A172 (cell line): ENCODE measurements around the gene MASP2. TPM values are rescaled to one million over a fixed set of nuclear protein-coding genes. Genes with fewer than 3 reads are reported as not detected.
"Not testable (repeated sequence)": the region's sequence is repeated elsewhere in the genome, so short reads cannot be mapped to it uniquely, and the experiment has no call there.

Source experiments
- DNase-seq: peaks from one replicate; pipeline ENCODE4 v3.0.0-alpha.2; 2015; ENCODE audit warnings: low spot score
- total RNA-seq: library from RNA; depleted of rRNA; stranded (reverse); fragments of >200 nt; shearing (Covaris generic); gene quantifications from 2 replicates; pipeline ENCODE4 v1.2.3, GENCODE V29; 2014

MASP2 gene
- total RNA-seq, 1 experiment from 2014 or later = 0.43 TPM

DNA sequence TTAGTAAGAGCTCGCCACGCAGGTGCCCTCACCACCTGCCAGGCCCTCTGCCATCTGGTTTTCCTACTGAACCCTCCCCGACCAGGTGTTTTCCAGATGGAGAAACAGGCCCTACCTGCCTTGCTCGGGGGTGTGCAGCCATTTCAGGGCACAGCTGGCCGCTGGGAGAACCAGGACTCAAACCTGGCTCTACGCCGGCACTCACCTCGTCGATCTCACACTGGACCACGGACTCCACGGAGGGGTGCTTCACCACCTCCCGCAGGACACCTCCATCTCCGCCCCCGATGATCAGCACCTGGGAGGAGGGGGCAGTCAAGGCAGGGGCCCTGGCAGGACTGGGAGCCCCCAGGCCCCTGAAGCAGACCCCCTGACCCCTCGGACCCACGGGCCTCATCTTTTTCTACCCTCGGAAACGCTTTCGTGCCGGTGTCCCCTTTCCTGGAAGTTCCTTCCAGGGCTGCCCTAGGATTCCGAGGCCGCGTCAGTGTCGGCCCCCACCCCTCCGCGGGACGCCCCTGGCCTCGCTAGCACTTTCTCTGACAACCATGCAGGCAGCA, 11.6 kb upstream of the MASP2 start:
- no peak for DNase-seq

DNA sequence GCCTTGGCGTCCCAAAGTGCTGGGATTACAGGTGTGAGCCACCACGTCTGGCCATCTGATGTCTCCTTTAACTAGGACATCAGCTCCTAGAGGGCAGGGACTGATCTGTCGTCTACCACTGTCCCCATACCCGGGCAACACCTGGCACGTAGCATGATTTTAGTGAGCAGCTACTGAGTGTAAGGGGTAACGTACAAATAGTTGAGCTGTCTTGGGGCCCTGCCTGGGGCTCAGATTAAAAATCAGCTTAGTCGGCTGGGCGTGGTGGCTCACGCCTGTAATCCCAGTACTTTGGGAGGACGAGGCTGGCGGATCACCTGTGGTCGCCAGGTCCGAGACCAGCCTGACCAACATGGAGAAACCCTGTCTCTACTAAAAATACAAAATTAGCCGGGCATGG, 11.0 kb upstream of the MASP2 start:
- no peak for DNase-seq

DNA sequence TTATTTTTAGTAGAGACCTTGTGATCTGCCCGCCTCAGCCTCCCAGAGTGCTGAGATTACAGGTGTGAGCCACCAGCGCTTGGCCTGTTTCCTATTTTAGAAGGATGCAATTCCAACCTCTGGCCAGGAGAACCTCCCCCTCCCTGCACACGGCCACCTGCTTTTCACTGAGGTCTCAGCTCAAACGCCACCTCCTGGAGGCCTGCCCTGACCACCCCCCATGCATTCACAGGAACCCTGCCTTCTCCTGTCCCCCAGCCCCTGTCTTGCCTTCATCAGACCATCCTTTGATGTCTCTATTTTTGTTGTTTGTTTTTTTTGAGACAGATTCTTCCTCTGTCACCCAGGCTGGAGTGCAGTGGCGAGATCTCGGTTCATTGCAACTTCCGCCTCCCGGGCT, 10.4 kb upstream of the MASP2 start:
- DNase-seq = no peak

DNA sequence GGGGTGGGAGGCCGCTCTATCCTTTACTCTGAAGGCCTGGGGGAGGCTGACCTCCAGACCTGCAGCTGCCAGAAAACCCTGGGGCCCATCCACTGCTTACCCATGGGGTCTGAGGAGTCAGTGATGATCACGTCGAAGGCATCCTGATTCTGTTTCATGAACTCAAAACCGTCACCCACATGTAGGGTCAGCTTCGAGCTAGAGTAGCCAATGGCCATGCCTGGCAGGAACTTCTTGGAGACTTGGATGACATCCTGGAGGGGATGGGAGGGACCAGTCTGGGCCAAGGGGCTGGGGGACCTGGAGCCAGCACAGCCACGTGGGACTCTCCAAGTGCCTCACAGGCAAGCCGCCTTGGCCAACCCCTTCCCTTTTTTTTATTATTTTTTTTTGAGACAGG, 9.5 kb upstream of the MASP2 start:
- no peak for DNase-seq

DNA sequence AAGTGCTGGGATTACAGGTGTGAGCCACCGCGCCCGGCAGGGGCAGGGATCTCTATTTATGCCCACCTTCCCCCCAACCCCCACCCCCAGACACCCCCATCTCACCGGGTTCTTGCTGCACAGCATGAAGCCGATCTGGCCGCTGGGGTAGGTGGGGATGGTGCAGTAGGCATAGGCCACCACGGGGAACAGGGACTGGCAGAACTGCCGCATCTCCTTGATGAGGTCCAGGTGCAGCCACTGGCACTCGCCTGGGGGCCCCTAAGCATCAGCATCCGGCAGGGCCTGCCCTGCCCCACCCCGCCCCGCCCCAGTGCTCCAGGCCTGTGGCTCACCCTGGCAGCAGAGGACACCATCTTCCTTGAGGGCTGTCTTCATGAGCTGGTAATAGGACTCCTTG, 8.6 kb upstream of the MASP2 start:
- no peak for DNase-seq

DNA sequence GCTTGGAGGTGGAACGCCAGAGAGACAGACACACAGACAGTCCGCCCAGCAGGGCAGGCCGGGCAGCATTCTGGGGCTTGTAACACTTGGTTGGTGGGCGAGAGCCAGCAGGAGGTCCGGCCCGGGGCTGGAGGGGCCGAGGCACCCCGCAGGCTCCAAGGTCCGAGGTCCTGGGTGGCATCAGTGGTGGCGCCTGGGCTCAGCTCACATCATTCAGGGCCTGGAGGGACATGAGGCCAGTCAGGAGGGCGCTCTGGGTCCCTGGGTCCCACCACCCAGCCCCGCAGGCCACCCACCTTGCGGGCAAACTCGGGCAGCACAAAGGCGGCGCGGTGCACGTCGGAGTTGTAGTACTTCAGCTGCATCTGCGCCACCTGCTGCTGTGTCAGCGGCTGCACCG, 7.6 kb upstream of the MASP2 start:
- DNase-seq = no peak

DNA sequence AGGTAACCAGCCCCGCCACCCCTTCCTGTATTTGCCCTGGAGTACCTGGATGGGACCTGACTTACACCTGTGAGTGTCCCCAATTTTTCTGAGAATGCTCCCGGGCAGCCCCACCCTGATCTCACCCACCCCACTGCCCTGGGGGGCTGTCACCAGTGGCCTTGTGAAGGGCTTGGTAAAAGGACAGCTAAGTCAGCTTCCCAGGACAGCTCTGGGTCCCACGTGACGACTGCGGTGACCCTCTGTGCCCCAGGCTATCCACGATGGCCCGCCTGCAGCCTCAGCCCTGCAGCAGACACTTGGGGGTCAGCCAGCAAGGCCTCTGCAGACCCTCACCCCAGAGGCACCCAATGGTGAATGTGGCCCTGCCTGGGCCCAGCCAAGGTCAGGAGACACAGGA, 7.1 kb upstream of the MASP2 start:
- DNase-seq = no peak

DNA sequence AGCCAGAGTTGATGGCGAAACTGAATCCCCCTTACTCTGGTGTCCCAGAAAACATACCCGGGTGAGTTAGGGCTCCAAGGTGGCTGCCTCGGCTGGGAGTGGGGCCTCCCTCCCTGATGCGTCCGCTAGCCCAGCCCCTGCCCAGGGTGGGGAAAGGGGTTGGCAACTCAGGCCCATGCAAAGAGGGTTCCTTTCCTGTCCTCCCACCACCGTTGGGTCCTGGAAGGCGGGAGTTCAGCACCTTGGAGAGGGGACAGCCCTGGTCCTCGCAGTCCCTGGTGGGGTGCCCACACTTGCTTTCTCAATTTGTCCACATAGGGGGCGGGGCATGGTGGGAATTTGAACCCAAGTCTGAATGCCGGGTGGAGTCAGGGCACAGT, 6.7 kb upstream of the MASP2 start:
- no peak for DNase-seq

DNA sequence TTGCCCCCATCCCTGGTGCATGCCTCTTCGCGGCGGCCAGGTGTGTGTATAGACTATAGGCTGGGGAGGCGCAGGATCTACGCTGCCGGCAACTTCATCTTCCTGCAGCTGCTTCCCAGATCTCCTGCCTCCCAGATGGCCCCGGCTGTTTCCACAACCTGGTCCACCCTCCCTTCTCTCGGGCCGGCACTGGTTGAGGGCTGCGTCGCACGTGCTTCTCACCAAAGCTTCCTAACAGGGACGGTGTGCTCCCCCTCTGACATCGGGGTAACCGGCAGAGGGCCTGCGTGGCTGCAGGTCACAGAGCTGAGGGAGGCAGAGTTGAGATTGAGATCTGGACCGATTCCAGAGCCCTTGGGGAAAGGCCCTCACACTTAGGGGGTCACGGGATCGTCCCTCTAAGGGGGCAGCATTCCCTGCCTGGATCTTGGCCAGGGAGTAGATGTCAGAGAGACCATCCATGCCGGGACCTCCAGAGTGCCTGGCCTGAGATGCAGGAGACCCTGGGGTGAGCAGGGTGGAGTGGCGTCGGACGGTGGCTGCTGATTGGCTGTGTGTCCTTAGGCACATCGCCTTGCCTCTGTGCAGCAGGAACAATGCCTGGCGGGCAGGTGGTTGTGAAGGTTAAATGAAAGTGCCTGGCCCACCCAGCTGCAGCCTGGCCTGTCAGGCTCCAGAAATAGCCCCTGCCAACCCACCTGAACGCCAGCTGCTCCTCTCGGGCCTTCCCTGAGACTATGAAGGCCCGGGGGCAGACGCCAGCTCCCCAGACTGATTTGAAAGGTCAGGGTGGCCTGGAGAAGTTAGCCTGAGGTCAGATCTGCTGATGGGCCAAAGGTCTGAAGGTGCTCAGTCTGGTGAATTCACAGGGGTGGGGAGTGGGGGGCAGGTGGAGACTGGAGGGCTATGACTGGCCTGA, 6.1 kb upstream of the MASP2 start:
- DNase-seq = no peak

DNA sequence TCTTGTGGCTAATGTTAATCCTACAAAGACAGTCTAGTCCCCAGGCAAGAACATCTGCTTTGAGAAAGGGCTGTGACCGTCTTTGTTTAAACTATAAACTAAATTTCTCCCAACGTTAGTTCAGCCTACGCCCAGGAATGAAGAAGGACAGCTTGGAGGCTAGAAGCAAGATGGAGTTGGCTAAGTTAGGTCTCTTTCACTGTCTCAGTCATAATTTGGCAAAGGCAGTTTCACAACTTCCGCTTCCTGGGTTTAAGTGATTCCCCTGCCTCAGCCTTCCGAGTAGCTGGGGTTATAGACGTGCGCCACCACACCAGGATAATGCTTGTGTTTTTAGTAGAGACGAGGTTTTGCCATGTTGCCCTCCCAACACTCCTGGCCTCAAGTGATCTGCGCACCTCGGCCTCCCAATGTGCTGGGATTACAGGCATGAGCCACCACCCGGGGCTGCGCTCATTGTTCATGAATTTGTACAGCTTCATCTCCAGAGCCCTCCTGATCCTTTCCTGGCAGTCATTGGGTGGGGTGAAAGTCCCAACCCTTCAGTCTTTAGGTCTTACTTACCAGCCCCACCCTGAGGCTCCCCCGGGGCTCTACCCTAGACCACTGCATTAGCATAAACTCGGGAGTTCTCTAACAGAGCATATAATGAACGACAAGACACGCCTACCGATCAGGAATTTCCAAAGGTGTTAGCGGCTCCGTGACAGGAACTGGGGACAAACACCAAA, 4.9 kb upstream of the MASP2 start:
- DNase-seq = no peak

DNA sequence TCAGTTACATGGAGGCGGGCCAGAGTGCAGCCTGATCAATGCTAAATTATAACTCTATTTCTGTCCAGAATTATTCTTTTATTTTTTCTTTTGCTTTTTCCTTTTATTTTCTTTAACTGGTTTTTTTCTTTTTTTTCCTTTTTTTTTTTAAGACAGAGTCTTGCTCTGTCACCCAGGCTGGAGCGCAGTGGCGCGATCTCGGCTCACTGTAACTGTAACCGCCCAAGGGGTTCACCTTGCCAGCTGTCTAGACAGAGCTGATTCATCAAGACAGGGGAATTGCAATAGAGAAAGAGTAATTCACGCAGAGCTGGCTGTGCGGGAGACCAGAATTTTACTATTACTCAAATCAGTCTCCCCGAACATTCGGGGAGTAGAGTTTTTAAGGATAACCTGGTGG, 4.1 kb upstream of the MASP2 start:
- DNase-seq = not testable (repeated sequence)

DNA sequence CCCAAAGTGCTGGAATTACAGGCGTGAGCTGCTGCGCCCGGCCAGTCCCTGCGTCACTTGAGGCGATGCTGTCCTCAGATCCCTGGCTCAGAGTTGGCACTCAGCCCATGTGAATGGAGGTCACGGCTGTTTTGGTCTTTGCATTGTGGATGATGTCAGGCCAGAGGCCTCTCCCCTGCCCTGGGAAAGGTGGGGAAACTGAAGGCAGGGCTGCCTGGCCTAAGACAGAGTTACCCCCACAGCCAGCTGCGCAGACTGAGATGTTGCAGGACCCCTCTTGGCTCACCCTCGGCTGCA, 821 bp downstream of the MASP2 start:
- no peak for DNase-seq

DNA sequence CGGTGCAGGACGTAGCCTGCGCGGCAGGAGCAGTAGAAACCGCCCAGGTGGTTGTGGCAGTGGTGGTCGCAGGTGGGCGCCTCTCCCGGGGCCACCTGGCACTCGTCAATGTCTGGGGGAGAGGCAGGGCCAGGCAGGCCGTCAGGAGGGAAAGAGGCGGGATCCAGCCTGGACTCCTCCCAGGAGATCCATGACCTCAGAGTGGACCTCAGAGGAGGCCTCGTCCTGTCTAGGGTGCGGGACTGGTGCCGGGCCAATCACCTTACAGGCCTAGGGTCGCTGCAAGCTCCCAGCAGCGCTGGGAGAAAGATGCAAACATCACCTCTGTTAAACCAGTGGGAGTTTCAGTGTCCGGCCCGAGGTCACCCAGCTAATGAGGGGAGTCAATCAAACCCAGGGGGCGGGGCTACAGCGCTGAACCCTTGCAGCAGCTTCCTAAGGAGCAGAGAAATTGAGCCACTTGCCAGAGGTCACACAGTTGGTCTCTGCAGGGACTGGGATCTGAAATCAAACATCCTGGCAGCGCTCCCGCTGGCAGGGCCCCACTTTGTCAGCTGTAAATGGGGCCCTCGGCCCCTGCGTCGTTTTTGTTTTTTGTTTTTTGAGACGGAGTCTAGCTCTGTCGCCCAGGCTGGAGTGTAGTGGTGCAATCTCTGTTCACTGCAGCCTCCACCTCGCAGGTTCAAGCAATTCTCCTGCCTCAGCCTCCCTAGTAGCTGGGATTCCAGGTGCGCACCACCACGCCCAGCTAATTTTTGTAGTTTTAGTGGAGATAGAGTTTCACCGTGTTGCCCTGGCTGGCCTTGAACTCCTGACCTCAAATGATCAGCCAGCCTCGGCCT, 1.4 kb downstream of the MASP2 start:
- no peak for DNase-seq

DNA sequence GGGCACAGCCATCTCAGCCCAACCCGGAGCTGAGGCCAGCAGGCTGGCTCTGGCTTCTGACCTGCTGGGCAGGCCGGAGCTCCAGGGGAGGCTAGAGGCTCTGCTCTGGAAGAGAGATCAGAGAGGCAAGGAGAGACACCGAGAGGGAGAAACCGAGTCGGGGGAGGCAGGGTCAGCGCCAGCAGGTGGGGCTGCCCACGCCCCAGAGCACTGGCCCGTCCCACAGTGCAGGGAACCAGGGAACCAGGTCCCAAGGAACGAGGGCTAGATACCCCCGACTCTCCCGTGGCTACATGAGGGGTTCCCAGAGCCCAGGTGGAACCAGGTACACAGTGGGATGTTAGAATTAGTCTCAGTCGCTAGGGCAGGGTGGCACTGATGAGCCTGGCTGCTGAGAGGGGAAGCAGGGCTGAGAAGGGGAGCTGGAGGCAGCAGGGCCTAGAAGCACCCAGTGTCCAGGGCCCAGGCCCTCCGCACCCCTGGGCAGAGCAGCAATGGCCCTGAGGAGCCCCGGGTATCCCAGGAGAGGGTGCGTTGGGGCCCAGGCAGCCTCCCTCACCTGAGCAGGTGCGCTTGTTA, 2.1 kb downstream of the MASP2 start:
- DNase-seq = no peak

DNA sequence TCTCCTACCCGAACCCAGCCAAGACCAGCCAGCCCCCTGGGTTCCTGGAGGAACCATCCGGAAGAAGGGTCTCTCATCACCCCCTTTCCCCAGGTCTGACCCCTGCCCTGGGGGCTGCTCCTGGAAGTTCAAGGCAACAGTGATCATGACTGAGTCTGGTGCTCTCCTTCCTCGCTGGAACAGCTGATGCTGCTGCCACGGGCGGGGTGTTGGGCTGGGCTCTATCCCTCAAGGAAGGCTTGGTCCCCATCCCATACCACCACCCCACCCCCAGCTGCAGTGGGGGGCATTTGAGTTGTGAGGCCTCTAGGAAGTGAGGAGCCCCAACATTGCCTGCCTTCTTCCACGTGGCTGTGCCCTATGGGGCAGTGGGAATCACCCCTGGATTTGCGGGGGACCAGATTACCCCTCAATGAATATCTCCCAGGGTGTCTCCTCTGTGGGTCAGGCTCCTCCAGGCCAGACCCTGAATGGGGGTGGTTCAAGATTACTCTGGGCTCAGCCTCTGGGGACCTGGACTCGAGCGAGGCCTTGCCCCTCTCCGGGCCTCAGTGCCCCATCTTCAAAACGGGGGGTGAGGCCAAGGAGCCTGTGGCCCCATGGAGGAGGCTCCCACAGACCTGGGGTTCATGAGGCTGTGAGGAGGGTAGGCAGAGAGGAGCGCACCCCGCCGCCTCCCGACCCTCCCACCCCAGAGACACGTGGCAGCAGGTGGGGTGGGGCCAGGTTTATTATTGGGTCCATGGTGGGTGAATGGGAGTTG, 2.8 kb downstream of the MASP2 start:
- DNase-seq = no peak

DNA sequence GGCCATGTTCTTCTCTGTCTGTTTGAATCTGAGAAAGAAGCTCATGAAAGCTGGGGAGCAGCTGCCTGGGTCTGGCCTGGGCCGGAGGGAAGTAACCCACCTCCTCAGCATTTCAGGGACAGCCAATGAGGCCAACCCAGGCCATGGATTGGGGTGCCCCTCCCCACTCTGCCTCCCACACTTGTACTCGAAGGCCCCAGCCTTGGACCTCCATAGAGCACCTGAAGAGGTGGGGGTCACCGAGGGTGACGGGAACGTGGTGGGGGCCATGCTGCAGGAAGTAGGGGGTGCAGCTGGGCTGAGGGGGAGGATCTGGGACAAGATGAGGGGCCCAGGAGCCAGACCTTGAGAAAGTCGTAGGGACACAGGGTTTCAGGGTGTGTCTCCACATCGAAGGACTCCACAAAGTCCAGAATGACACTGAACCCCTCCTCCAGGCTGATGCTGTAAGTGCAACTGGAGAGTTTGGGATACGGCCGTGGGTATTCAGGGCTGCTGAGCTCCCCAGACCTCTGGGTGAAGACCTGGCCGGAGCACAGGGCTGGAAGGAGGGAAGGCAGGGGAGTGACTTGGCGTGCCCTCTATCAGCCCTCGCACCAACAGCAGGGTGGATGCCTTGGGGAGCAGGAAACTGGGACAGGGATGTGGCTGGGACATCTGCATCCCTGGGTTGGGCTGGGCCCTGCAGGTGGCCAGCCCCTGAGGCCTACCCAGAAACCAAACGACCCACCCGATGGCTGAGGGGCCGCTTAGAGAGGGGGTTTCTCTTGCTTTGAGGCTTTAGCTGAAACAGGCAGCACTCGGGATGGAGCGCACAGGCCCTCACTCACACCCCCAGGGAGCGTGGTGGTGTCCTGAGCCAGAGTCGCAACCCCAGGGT, 3.8 kb downstream of the MASP2 start:
- DNase-seq = no peak

DNA sequence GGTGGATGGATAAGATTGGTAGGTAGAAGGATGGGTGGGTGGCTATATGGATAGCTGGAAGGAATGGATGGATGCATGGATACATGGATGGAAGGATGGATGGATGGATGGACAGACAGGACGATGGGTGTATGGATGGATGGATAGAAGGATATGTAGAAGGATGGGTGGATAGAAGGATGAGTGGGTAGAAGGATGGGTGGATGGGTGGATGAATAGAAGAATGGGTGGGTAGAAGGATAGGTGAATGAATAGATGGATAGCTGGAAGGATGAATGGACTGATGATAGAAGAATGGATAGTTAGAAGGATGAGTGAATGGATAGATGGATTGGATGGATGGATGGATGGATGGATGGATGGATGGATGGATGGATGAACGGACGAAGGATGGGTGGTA, 5.0 kb downstream of the MASP2 start:
- no peak for DNase-seq

DNA sequence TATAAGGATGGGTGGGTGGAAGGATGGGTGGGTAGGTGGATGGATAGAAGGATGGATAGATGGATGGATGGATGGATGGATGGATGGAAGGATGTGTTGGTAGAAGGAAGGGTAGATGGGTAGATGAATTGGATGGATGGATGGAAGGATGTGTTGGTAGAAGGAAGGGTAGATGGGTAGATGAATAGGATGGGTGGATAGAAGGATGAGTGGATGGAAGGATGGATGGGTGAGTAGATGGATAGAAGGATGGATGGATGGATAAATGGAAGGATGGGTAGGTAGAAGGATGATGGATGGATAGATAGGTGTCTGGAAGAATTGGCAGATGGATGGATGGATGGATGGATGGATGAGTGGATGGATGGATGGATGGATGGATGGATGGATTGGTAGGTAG, 6.0 kb downstream of the MASP2 start:
- DNase-seq = no peak

DNA sequence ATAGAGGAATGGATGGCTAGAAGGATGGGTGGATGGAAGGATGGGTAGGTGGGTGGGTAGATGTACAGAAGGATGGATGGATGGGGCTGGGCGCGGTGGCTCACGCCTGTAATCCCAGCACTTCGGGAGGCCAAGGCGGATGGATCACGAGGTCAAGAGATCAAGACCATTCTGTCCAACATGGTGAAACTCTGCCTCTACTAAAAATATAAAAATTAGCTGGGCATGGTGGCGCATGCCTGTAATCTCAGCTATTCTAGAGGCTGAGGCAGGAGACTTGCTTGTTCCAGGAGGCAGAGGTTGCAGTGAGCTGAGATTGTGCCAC, 7.0 kb downstream of the MASP2 start:
- DNase-seq = not testable (repeated sequence)
